Measurements from ENCODE around the gene NXPE3. TPM values are rescaled to one million over a fixed set of nuclear protein-coding genes. Genes with fewer than 3 reads are reported as not detected.

Gene NXPE3
- total RNA-seq, 2 experiments from 2014 or later = 20.9 to 21.6 TPM

DNA sequence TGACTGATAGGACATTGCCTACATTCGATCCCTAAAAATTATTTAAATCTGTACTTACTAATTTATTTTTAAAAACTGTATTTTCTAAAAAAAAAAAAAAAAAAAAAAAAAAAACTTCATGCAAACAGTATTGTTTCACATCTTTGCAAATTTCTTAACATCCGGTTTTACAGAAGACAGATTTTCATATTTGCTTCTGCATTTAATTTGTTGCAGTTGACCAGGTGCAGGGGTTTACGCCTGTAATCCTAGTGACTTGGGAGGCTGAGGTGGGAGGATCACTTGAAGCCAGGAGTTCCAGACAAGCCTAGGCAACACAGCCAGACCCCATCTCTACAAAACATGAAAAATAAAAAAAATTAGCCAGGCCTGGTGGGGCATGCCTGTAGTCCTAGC is 63.9 kb downstream of the NXPE3 start:
- ChIA-PET POLR2A (interaction anchor here (1.9 kb wide), 1 partner anchor 11 kb away, joined by 4 read pairs; no protein-coding TSS in a partner anchor), CTCF (interaction anchor here (1.9 kb wide), 1 partner anchor 40 kb away, joined by 6 read pairs; no protein-coding TSS in a partner anchor)
- H3K4me3 Mint-ChIP-seq = no peak overlapping the region
- no peak for TF ChIP-seq CTCF (IDR thresholded peaks at IDR 0.05)
- DNase-seq = no peak
- peaks cover 16% of the 10 kb centered on the region for H3K36me3 Mint-ChIP-seq (ENCODE audit: low read depth)
- ATAC-seq = no peak
- peaks cover 3% of the 10 kb centered on the region for H3K9me3 Mint-ChIP-seq
- H3K27me3 Mint-ChIP-seq = no peaks in the 10 kb centered on the region
- no peak overlapping the region for H3K27ac Mint-ChIP-seq
- peaks cover 16% of the 10 kb centered on the region for H3K4me1 Mint-ChIP-seq (ENCODE audit: low read depth)
- intact Hi-C loops (cut with micrococcal nuclease) = no loop called here

DNA sequence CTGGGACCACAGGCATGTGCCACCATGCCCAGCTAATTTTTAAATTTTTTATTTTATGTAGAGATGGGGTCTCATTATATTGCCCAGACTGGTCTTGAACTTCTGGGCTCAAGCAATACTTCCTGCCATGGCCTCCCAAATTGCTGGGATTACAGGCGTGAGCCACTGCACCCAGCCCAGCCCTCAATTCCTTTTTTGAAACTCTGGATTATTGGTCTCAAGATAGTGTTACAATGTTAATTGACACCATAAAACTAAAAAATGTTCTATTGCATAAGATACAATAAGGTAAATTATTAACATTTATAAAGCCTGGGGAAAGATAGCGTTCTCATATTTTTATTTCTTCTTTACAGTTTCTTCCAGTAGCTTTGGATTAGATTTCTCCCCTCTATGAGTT is 66.4 kb downstream of the NXPE3 start:
- intact Hi-C loops (cut with micrococcal nuclease) = no loop called here
- H3K4me3 Mint-ChIP-seq = no peak overlapping the region
- ChIA-PET POLR2A (interaction anchor here (0.7 kb wide), 1 partner anchor 21 kb away, joined by 3 read pairs; no protein-coding TSS in a partner anchor), CTCF (no interaction called here)
- TF ChIP-seq CTCF (IDR thresholded peaks at IDR 0.05) = no peak
- H3K4me1 Mint-ChIP-seq (ENCODE audit: low read depth) = peaks cover 17% of the 10 kb centered on the region
- H3K27ac Mint-ChIP-seq = no peak overlapping the region
- no peaks in the 10 kb centered on the region for H3K27me3 Mint-ChIP-seq
- H3K9me3 Mint-ChIP-seq = peaks cover 3% of the 10 kb centered on the region
- no peak for ATAC-seq
- peaks cover 20% of the 10 kb centered on the region for H3K36me3 Mint-ChIP-seq (ENCODE audit: low read depth)
- no peak for DNase-seq

GRCh38 chr3:101846709-101847108 is 67.7 kb downstream of the NXPE3 start:
- H3K4me3 Mint-ChIP-seq = no peak overlapping the region
- TF ChIP-seq CTCF (IDR thresholded peaks at IDR 0.05) = no peak
- peaks cover 3% of the 10 kb centered on the region for H3K9me3 Mint-ChIP-seq
- ChIA-PET POLR2A (no interaction called here), CTCF (interaction anchor here (0.6 kb wide), 1 partner anchor 379 kb away, joined by 3 read pairs; no protein-coding TSS in a partner anchor)
- ATAC-seq (no peak), DNase-seq (no peak)
- no peak overlapping the region for H3K27ac Mint-ChIP-seq
- peaks cover 22% of the 10 kb centered on the region for H3K4me1 Mint-ChIP-seq (ENCODE audit: low read depth)
- H3K36me3 Mint-ChIP-seq (ENCODE audit: low read depth) = peaks cover 26% of the 10 kb centered on the region
- intact Hi-C loops (cut with micrococcal nuclease) = no loop called here
- H3K27me3 Mint-ChIP-seq = no peaks in the 10 kb centered on the region

GRCh38 chr3:101847328-101847727 is 68.3 kb downstream of the NXPE3 start:
- Mint-ChIP-seq H3K27ac (no peak overlapping the region), H3K36me3 (ENCODE audit: low read depth) (peaks cover 26% of the 10 kb centered on the region)
- POLR2A ChIA-PET = interaction anchor here (1.6 to 10.2 kb wide), 3 partner anchors 8 to 19 kb away, joined by 3 to 151 read pairs (median 36); no protein-coding TSS in a partner anchor

More at GRCh38 chr3:101847328-101847727, 68.3 kb downstream of the NXPE3 start:
- no peak for TF ChIP-seq CTCF (IDR thresholded peaks at IDR 0.05)
- no peaks in the 10 kb centered on the region for H3K27me3 Mint-ChIP-seq
- peaks cover 26% of the 10 kb centered on the region for H3K4me1 Mint-ChIP-seq (ENCODE audit: low read depth)
- intact Hi-C loops (cut with micrococcal nuclease) = no loop called here
- CTCF ChIA-PET = interaction anchor here (1.6 to 3.3 kb wide), 2 partner anchors 12 to 378 kb away, joined by 9 to 11 read pairs; no protein-coding TSS in a partner anchor
- H3K9me3 Mint-ChIP-seq = no peaks in the 10 kb centered on the region
- no peak overlapping the region for H3K4me3 Mint-ChIP-seq
- DNase-seq (no peak), ATAC-seq (no peak)
